Activated gamma-delta T cell treated with Interleukin-2 at 50 U/mL for 16 hours (primary cell): ENCODE measurements around the gene GRK3.
A peak's percentile ranks its signal among the peaks of the same experiment; 100 is the strongest.
"Not testable (repeated sequence)": the region's sequence is repeated elsewhere in the genome, so short reads cannot be mapped to it uniquely, and the experiment has no call there.

Experiments used
- DNase-seq: peaks from one replicate; pipeline ENCODE4 v3.0.0-alpha.2; 2020

Gene GRK3

DNA sequence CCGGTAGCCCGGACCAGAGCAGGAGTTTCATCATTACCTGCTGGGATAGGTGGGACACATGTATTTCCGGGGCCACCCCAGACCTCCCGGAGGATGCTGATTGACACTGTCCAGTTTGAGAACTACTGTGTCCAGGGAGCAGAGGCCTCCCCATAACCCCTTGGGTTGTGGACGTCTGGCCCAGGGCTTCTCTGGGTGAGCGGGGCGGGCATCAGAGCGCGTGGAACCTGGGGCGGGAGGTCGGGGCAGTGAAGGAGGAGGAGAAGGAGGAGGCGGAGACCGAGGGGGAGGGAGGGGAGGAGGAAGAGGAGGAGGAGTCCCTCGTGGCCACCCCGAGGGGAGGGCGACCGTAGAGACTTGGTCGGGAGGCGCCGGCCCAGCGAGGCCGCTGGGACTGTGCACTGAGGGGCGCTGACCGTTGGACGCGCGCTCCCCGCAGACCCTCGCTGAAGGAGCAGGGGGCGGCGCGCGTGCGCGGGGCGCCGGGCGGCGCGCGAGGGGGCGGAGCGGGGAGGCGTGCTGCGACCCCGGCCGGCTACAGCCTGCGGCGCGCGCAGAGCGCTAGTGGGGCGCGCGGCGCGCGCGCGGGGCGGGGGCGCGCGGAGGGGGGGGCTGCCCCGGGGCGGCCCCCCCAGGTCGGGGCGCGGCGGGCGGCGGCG is at the start of gene GRK3:
Gene GRK3 (plus strand): TSS at position 356 of the 659 bp plus-strand sequence. CDS start 366 bp downstream, outside the sequence.
- DNase-seq = peak; percentile 44

DNA sequence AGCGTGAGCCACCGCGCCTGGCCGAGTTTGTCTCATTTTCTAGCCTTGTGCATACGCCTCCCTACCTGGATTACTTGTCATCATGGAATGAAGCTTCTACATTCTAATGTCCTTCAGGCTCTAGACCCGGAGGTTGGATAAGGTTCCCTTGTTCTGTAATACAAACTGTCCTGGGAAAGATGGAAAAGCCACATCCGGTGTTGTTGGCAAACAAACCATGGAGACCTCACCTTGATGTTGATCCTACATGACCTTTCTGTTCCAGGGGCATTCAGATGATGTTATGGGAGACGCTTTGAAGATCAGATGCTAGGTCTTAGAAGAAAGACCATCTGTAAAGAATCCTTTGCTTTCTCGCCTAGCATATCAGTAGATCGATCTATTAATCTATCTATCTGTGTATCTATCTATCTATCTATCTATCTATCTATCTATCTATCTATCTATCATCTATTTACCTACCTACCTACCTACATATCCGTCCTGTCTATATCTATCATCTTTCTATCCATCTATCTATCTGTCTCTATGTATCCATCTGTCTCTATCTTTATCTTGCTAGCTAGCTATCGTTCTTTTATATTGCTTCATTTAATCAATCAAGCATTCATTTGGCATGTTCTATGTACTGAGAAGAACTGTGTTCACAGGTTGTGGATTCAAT is 46.3 kb upstream of the GRK3 start:
- DNase-seq = no peak

GRCh38 chr22:25525376-25525775 is 39.1 kb upstream of the GRK3 start:
- no peak for DNase-seq

GRCh38 chr22:25525804-25526584 is 38.5 kb upstream of the GRK3 start:
- DNase-seq = not testable (repeated sequence)

DNA sequence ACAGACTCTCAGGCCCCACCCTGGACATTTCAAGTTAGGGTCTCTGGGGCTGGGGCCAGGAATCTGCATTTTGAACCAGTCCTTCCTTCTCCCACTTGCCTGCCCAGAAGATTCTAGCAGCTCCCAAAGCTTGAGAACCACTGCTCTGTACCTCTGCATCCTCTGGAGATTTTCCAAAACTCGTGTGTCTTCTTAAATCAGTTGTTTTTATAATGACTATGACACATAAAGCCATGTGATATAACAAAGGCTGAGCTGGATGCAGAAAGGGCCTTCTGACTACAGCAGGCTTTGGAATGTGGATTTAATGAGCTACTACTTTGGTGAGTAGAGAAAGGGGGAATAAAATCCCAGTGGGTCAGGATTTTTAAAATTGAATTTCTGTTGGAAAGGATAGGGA is 37.5 kb upstream of the GRK3 start:
- not testable (repeated sequence) for DNase-seq

DNA sequence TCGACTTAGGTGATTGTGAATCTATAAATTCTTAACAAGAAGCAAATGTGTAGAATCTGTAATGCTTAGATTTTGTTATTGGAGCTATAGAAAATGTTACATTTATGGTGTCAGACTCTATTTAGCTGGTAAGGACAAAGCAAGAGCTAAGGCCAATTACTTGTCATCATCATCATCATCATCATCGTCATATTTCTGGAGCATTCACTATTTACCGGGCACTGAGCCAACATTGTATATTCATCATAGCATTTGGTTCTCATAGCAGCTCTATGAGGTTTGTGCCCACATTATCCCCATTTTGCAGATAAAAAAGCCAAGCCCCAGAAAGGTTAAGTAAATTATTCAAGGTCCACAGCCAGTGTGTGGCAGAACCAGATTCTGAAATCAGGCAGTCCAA is 36.4 kb upstream of the GRK3 start:
- DNase-seq = not testable (repeated sequence)

GRCh38 chr22:25529059-25529458 is 35.4 kb upstream of the GRK3 start:
- DNase-seq = not testable (repeated sequence)

GRCh38 chr22:25529541-25530137 is 34.8 kb upstream of the GRK3 start:
- DNase-seq = not testable (repeated sequence)

- not testable (repeated sequence) for DNase-seq
Observed at GRCh38 chr22:25531677-25532076, 32.8 kb upstream of the GRK3 start.

DNA sequence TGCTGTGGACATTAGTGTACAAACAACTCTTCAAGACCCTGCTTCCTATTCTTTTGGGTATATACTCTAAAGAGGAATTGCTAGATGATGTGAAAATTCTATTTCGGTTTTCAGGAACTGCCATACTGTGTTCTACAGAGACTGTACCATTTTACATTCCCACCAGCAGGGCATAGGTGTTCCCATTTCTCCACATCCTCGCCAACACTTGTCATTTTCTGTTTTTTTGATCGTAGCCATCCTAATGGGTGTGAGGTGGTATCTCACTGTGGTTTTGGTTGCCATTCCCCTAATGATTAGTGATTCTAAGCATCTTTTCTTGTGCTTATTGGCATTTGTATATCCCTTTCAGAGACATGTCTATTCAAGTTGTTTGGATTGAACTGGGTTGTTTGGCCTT is 29.8 kb upstream of the GRK3 start:
- DNase-seq = no peak

DNA sequence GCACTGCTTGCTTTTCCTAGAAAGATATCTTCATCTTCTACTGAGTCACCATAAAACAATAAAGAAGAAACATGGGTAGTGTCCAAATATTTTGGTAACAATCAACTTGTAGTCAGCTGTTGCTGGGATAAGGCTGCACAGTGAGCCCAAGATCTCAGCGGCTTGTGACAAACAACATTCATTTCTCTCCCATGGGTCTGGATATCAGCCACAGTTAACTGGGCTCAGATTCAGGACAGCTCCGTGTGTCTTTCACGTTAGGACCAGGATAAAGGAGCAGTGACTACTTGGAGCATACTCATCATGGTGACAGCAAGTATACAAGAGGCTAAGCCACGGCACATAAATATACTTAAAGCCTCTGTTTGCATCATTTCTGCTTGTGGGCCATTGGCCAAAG is 27.9 kb upstream of the GRK3 start:
- DNase-seq = no peak

- no peak for DNase-seq
Observed at GRCh38 chr22:25540166-25540907, 24.1 kb upstream of the GRK3 start.

GRCh38 chr22:25540908-25541660 is 23.4 kb upstream of the GRK3 start:
- DNase-seq = no peak

GRCh38 chr22:25542191-25542590 is 22.3 kb upstream of the GRK3 start:
- DNase-seq = no peak

DNA sequence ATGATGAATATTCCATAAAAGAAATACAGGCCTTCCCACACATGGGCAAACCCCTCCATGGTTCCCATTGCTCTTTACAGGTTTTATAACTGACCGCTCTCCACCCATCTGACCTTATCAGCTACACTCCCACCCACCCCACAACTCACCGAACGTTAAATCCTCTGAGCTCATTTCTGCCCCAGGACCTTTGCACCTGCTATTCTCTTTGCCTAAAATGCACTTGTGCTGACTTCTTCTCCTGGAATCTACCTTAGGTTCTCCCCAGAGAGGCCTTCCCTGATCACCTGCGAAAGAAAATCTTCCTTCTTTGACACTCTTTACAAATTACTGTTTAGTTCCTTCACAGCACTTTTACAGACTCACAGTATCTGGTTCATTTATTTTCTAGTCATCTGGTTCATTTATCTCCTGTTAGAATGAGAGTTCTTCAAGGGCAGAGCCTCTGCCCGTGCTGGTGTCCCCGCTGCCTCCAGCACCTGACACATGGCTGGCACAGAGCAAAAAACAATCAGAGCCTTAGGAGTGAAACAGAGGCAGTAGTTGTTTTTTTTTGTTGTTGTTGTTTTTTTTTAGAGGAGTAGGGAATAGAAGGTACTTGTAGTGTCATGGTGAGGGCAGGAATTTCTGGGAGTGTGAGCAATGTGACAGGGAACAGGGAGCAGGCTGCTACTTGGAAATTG is 21.6 kb upstream of the GRK3 start:
- DNase-seq = no peak

- DNase-seq = no peak
Observed at GRCh38 chr22:25545146-25545545, 19.3 kb upstream of the GRK3 start.

DNA sequence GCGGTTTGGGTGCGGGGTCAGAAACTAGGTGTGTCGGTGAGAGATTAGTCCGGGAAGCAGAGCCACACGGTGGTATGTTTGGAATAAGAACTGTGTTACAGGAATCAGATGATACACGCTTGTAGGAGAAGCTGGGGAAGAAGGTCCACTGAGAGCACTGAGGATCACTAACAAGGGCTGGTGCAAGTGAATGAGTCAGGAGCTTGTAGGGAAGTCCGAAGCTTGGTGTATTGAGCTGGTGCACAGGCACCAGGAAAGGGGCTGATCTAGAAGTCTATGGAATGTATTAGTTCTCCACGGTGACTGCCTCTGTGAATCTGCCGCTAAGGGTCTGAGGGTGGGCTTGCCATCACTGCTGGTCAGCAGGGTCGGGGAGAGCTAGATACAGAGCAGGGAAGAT is 18.8 kb upstream of the GRK3 start:
- no peak for DNase-seq

DNA sequence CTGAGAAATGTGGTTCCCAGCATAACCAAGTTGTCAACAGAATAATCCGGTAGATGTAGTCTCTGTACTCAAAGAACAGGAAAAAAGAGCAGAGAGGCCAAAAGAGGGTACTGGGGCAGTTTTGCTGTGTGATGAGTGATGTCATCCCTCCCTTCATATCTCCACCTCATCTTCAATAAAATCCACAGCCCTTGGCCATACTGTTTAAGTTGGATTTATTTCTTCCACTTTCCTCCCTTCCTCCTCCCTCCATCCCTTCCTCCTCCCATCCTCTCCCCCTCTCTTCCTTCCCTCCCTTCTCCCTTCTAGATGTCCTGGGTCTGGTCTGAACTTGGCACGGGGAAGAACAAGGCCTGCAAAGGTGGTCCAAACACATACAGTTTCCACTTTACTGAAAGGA is 18.2 kb upstream of the GRK3 start:
- DNase-seq = no peak

DNA sequence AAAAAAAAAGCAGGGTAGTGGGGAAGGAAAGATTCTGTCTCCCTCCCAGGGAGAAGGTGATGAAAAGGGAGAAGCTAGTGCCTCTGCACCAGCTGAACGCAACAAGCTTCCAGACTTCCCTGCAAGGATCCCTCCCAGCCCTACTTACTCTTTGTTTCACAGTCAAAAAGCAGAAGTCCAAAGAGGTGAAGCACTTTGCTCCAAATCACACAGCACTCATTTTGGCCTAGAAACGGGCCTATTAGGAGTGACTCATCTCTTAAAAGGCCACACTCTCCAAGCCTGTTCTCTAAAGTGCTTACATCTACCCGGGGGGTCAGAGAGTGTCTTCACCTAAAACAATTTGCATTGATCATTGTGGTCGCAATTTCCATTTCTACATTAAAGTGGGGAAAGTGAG is 17.7 kb upstream of the GRK3 start:
- DNase-seq = no peak

- DNase-seq = no peak
Observed at GRCh38 chr22:25548866-25549464, 15.5 kb upstream of the GRK3 start.

- no peak for DNase-seq
Observed at GRCh38 chr22:25551396-25551795, 13.1 kb upstream of the GRK3 start.
